GM06990 (cell line): ENCODE data around the gene UBR4.

Experiments used
- DNase-seq: peaks from one replicate; pipeline ENCODE4 v3.0.0-alpha.2; 2011; ENCODE audit not compliant: insufficient read length; ENCODE audit errors: extremely low read depth
- H3K27me3 ChIP-seq: replicated peaks from 2 replicates; pipeline ENCODE4 v1.6.0; 2011; ENCODE audit warnings: low read length; ENCODE audit not compliant: control insufficient read depth, insufficient read depth
- H3K36me3 ChIP-seq: 2 replicates; pipeline ENCODE4 v1.5.1; 2011; ENCODE audit warnings: low read length; ENCODE audit not compliant: control insufficient read depth, insufficient read depth
- H3K4me3 ChIP-seq: replicated peaks from 2 replicates; pipeline ENCODE4 v1.5.1; 2011; ENCODE audit warnings: low read depth, mild to moderate bottlenecking, control low read depth, low read length
- TF ChIP-seq, protein P1 (sequence below): IDR thresholded peaks from 2 replicates; pipeline ENCODE4 v1.5.1; 2011; ENCODE audit warnings: low read length, control low read depth, mild to moderate bottlenecking, inconsistent platforms; ENCODE audit not compliant: insufficient read depth, poor library complexity, severe bottlenecking

The UBR4 gene

DNA sequence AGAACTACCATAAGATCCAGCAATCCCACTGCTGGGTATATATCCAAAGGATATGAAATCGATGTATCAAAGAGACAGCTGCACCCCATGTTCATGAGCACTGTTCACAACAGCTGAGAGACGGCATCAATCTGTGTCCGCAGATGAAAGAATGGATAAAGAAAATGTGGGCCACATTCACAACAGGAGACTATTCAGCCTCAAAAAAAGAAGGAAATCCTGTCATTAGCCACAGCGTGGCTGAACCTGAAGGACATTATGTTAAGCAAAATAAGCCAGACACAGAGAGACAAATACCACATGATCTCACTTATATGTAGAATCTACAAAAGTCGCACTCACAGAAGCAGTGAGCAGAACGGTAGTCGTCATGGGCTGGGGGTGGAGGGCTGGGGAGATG lies 154.4 kb downstream of the UBR4 start:
- TF ChIP-seq, protein P1, sequence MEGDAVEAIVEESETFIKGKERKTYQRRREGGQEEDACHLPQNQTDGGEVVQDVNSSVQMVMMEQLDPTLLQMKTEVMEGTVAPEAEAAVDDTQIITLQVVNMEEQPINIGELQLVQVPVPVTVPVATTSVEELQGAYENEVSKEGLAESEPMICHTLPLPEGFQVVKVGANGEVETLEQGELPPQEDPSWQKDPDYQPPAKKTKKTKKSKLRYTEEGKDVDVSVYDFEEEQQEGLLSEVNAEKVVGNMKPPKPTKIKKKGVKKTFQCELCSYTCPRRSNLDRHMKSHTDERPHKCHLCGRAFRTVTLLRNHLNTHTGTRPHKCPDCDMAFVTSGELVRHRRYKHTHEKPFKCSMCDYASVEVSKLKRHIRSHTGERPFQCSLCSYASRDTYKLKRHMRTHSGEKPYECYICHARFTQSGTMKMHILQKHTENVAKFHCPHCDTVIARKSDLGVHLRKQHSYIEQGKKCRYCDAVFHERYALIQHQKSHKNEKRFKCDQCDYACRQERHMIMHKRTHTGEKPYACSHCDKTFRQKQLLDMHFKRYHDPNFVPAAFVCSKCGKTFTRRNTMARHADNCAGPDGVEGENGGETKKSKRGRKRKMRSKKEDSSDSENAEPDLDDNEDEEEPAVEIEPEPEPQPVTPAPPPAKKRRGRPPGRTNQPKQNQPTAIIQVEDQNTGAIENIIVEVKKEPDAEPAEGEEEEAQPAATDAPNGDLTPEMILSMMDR: no peak
- Histone ChIP-seq H3K36me3 (no peaks in the 10 kb centered on the region), H3K27me3 (peaks cover 4% of the 10 kb centered on the region; the same call in 1 of the 2 replicates)

DNA sequence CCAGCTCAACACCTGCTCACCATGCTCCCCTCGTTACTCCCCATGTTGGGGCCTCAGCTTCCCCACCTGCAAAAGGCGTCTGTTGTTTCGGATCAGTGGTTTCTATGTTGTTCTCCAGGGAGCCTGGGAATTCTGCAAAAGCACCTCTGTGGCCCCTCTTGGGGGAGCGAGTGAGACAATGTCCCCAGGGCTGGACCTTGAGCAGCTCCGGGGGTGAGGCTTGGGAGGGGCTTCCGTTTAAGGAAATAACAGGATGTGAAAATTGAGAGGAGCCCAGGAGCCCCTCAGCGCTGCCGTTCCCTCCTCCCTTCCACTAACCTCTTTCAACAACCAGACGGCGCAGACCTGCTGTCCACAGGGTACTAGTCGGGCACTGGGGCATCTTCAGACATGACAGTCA lies 155.1 kb downstream of the UBR4 start:
- TF ChIP-seq, protein P1: no peak
- H3K36me3 ChIP-seq: no peaks in the 10 kb centered on the region
- H3K4me3 ChIP-seq: no peak overlapping the region
- peaks cover 4% of the 10 kb centered on the region; the same call in 1 of the 2 replicates for H3K27me3 ChIP-seq
- DNase-seq: no peak

More for the DNA sequence above, 154.4 kb downstream of the UBR4 start:
- H3K4me3 ChIP-seq: no peak overlapping the region
- no peak for DNase-seq

DNA sequence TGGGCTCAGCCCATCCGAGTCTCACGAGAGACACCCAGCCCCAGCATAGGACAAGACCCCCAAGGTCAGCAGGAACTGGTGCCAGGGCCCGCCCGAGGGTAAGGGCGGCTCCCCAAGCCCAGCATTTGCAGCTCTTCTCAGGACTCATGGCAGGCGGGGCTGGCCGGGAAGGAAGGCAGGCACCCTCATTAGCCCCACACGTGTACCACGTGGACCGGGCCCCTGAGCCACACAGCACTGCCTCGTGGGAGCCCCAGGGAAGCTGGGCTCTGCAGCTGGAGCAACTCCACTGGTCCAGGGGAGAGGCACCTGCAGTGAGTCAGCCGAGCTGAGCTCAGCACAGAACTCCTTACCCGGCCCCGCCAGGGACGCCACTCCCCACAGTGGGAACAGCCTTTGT lies 155.8 kb downstream of the UBR4 start:
- Histone ChIP-seq H3K27me3 (peaks cover 5% of the 10 kb centered on the region; the same call in 1 of the 2 replicates), H3K4me3 (no peak overlapping the region), H3K36me3 (no peaks in the 10 kb centered on the region)
- DNase-seq: no peak
- TF ChIP-seq, protein P1: no peak

DNA sequence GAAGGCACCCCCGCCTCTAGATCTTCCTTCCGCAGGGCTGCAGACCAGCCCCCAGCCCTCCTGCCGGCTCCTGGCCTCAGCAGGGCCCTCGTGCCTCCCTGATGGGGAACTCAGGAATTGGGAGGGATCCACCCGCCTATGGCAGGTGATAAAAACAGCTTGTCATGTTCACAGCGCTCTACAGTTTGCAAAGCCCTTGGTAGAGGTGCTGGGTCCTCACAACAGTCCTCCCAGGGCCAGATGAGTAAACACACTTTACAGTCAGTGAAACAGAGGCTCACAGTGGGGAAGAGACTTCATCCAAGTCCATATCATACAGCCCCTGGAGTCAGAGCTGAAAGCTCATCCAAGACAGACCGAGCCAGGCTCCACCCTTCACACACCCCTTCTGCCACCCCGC lies 156.6 kb downstream of the UBR4 start:
- H3K36me3 ChIP-seq: no peaks in the 10 kb centered on the region
- peaks cover 5% of the 10 kb centered on the region; the same call in 1 of the 2 replicates for H3K27me3 ChIP-seq
- H3K4me3 ChIP-seq: no peak overlapping the region
- no peak for DNase-seq
- TF ChIP-seq, protein P1: no peak

DNA sequence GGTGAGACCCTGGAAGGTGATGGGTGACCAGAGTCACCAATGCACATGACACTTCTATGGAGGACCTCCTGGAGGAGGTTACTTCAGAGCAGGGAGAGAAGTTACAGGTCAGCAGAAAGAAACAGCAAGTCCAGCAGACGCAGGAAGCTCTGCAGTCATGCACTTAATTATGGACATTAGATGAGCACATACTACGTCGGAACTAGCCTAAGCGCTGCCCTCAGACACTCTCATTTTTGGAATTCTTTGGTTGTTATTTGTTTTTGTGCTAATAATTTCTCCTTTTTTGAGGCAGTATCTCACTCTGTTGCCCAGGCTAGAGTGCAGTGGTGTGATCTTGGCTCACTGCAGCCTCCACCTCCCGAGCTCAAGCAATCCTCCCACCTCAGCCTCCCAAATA lies 160.3 kb downstream of the UBR4 start:
- DNase-seq: no peak
- Histone ChIP-seq H3K36me3 (no peaks in the 10 kb centered on the region), H3K27me3 (peaks cover 2% of the 10 kb centered on the region), H3K4me3 (no peak overlapping the region)
- TF ChIP-seq, protein P1: no peak
